NOMO-1 (cell line): ENCODE data around the gene WWOX.

Source experiments
- DNase-seq, 2 experiments: peaks; one replicate each; lab custom pipeline; 2025; ENCODE audit not compliant: unreplicated experiment in 2 of 2; lab: John Stamatoyannopoulos, UW

Gene WWOX

DNA sequence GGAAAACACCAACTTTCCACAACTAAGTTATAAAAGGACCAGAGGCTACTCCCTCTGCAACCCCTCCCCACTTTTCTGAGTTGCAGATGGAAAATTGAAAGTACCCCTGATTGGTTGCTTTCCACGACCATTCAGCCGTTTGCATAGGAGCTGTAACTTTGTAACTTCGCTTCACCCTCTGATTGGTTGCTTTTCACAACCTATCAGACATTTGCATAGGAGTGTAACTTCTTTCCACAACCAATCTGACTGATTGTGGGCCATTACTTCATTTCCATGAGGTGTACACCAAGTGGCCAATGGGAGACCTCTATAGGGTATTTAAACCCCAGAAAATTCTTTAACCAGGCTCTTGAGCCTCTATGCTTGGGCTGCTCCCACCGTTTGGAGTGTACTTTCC is 644.1 kb downstream of the WWOX start:
- DNase-seq = no peak

DNA sequence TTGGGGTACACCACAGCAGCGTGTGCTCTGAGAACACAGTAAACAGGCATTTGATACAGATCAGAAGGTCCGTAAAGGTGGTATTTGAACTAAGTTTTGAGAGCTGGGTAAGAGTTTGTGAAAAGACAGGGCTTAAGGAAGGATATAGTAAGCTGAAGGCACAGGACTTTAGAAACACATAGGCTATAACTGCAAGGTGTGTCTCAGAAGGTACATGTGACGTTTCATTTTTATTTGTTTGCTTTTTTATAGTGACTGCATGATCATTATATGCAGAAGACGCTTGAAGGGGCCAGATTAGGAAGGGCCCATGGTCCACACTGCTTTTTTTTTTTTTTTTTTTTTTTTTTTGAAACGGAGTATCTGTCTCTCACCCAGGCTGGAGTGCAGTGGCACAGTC is 644.6 kb downstream of the WWOX start:
- DNase-seq = no peak

DNA sequence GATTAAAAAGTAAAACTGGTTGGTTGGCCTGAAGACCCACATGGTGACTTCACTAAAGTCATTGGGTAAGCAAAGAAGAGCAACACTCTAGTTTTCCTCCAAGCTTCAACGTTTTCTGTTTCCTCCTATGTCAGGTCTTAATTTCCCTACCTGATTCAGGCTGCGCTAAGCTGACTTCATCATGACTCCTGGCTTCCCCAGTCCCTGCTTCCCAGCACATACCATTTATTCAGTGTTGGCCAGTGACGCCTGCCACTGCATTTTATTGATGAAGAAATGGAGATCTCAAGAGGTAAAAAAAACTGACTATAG is 645.3 kb downstream of the WWOX start:
- no peak for DNase-seq

DNA sequence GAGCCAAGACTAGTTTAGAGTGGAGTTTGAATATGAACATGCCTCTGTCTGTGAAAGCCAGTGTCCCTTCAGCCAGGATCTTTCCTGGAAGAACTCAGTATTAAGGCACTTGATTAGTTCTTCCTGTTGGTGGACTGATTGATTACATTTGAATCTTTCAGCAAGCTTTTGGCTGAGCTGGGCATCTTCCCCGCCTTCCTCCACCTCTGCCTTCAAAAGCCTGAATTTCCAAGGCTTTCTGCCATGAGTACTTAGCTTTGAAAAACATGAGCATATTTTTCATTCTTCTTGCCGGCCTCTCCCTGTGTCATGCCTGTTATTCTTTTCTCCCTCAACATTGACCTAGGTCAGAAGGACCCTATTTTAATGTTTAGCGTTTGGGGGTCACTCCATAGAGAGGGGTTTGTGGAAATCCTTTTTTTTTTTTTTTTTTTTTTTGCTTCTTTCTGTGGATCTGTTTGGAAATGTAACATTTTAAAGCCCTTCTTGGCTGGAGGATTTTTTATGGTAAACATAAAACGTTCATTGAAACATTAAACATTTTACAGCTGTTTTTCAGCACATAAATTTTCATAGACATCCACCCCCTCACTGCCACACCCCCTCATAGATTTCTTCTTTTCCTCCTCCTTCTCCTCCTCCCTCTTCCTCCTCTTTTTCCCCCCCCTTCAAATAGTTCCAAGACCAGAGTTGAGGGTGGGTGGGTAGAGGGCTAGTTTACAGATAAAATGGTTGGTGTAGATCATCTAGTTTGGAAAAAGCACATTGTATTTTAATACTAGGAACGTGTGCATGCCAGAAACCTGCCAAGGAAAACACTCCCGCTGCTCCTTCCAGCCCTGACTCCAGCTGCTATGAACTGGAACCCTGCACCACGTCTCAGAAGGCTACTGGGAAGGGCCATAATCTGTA is 645.9 kb downstream of the WWOX start:
- DNase-seq = no peak

DNA sequence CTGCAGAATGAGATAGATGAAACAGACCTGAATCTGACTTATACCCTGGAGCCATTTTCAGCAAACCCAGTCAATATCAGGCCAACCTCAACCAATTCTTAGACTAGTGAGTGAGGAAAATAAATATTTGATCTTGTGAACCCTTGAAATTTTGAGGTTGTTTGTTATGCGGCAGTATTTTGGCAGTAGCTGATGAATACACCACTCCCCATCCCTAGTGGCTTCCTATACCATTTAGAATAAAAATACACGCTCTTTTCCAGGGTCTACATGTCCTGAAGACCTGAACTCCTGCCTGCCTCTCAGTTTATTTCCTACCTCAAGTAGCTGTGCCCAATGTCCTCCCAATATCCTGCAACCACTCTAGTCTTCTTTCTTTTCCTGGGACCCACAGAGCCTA is 647.3 kb downstream of the WWOX start:
- no peak for DNase-seq

DNA sequence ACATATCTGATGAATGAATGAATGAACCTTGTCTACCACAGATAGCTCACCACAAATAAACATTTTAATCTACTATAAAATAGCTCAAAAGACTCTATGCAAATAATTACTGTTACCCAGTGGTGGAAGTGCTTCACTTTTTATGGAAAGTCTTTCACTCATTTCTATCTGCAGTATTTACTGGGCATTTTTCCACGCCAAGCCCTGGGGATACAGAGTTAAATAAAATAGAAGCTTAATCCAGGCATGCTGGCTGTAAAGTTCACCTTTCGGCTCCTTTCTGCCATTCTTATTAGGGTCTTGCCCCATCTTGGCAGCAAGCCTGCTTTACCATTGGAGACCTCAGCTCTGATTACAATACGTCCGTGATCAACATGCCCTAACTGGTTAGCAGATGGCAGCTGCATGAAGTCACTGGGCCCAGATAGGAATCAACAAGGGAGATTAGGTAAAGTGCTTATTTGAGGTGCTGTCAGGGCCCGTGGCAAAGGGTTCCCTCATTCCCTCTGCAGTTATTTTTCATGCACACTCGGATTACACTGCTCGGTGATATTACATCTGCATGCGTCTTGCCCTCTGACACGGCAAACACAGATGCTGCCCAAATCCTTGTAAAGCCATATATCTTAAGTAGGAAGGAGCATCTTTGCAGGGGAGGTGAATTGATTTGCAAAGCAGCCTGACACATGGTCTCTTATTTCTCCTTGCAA is 648.9 kb downstream of the WWOX start:
- DNase-seq = no peak

DNA sequence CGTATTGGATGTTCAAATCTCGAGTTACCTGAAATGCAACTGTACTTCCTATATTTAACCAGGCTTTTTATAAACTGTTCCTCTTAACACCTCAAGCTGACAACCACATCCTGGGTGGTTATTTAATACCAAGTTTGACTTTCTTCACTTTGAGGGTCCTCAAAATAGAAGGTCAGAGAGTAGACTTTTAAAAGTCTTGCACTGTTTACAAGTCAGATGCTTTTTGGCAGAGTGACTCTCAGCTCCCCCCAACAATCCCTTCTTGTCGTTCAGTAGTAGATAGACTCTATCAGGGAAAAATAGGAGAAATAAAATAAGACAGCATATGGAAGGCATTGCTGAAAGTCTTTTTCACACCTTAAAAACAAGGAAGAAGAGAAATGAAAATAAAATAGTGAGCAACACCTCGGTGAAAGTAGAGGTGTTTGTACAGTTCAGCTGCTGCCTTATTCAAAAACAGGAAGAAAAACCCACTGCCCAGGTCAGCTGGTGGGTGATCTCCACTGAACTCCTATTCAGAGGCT is 650.4 kb downstream of the WWOX start:
- DNase-seq = no peak

DNA sequence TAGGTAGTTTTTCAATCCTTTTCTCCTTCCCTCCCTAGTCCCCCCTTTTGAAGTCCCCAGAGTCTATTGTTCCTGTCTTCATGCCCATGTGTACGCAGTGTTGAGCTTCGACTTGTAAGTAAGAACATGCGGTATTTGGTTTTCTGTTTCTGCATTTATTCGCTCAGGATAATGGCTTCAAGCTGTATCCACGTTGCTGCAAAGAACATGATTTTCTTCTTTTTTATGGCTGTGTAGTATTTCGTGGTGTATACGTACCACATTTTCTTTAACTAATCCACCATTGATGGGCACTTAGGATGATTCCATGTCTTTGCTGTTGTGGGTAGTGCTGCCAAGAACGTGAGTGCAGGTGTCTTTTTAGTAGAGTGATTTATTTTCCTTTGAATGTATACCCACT is 651.2 kb downstream of the WWOX start:
- no peak for DNase-seq

DNA sequence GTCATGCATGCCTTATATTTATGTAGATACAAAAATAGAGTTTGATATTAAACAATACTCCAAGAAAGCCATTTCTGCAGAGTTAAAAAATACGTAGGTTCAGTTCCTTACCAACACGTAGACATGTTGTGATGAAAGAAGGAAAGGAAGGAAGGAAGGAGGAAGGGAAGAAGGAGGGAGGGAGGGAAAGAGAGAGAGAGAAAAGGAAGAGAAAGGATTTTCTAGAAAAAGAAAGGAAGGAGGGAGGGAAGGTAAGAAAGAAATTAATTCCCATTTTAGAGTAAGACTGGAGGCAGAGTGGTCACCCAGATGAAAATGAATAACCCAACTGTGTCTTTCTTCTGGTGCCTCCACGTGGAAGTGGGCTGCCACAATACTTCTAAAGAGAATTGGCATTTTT is 652.1 kb downstream of the WWOX start:
- no peak for DNase-seq

DNA sequence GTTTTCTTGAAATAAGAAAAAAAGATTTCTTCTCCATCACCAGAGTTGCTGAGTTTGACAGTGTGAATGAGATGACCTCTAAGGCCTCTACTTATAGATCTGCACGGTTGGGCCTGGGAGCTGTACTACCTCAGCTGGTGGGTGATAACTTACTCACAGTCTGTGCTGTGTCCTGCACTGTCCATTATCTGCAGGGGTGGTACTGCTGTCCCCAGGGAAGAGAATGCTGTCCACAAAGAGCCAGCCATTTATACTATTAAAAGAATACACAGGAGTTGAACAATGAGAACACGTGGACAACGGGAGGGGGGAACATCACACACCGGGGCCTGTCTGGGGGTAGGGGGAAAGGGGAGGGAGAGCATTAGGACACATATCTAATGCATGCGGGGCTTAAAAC is 655.3 kb downstream of the WWOX start:
- no peak for DNase-seq

DNA sequence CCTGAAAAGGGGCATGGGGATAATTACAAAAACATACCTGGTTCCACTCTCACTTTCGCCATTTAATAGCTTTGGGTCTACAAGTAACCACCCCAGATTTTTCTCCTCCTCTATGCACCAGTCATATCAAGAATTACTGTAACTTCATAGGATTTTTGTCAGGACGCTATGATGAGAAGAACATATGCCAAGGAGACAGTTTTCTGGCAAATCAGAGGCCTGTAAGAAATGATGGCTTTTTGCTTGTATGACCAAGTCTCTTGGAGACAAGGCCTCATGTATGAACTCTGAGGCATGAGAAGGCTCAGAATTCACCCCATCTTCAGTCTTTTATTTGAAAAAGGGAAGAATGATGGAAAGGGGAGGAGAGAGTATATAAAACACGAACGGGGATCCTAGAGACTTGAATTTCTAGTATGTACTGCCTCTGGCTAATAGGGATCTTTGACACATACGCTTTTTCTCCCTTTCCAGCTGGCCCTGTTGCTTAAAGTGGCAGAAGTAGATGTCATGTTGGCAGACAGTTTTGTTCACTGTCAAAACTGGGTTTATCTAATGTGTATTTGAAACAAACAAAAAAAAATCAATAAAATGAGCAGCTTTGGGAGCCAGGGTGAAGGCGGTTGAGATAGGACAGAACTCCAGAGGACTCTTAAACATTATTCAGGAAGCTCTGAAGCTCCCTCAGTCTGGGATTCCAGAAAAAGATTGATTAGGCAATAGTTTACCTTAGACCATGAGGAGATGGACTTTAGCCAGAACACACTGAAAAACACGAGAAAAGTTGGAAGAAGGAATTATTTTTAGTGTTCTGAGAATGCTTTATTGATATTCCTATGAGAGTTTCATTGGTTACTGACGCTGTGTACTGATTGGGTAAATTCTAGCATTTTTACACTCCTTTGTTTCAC is 656.6 kb downstream of the WWOX start:
- no peak for DNase-seq

DNA sequence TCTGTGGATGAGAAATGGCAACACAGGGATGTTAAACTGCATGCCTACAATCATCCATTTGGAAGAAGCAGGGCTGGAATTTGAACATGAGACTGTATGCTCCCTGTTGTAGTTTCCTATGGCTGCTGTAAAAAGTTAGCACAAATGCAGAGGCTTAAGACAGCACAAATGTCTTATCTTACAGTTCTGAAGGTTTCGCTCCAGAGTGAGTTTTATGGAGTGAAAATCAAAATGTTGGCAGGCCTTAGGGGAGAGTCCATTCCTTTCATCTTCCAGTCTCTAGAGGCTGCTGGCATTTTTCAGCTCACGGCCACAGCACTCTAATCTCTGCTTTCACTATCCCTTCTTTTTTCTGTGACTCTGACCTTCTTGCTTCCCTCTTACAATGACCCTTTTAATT is 660.1 kb downstream of the WWOX start:
- no peak for DNase-seq

DNA sequence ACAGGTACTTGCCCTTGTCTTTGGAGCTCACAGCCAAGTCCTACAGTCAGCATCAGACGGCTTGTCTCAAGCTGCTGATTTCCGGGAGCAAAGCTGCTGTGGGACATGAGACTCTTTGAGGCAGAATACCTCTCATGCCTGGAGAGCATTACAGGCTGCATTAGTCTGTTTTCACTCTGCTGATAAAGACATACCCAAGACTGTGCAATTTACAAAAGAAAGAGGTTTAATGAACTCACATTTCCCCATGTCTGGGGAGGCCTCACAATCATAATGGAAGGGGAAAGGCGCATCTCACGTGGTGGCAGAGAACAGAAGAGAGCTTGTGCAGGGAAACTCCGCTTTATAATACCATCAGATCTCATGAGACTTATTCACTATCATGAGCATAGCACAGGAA is 661.2 kb downstream of the WWOX start:
- DNase-seq = no peak

DNA sequence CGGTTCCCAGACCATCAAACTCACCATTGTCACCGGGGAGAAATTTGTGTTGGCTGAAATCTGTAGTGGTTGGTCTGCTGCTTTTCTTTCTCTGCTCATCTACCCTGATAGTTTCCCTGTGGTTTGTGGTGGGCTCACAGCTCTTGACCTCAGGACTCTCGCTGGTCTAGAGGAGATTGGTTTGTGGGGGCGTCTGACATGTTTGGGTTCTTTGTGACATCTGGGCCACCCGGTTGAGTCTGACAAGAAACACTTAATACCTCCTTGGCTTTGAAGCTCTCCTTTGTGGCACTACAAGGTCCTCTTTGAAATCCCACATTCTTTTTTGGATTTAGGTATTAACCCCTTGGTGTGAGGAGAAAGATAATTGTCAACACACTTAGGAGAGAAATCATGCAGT is 662.0 kb downstream of the WWOX start:
- no peak for DNase-seq

DNA sequence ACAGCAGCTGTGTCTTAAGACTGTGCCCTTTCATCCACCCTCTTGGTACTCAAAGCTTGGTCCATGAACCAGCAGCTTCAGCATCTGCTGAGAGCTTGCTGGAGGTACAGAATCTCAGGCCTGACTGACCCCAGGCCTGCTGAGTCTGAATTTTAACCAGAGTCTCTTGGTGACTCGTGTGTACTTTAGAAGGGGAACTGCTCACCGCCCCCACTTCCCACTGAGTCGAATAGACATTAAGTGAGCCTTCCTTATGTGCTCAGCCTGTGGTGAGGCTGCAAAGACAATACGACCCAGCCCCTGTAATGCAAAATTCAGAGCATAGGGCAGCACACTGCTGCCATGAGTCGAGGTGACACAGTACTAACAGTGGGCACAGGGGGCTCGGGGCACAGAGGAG is 662.8 kb downstream of the WWOX start:
- no peak for DNase-seq

DNA sequence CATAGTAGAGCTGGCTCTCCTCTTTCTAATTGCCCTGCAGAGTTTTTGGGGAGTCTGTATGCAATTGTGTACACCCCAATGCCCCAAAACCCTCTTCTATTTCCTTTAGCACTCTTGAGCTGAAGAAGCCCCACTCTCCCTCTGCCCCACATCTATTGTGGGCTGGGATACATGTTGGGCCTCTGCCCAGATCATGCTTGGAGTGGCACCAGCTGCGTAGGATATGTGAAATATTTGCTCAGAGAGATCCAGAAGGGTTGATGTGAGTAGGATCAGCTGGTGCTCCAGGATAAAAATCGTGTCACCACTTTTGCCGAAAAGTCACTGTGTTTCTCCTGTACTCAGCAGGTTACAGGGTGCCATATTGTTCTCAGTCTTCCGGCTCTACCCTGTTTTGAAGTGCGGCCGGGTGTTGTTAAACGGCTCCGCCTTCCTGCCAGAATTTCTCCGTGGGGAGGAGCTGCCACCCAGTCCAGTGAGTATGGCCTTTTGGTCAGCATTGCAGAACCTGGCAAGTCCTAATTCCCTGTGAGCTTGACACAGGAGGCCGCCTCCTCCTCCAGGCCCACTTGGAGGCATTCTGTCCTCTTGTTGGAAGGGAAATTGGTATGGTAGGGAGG is 664.5 kb downstream of the WWOX start:
- no peak for DNase-seq

DNA sequence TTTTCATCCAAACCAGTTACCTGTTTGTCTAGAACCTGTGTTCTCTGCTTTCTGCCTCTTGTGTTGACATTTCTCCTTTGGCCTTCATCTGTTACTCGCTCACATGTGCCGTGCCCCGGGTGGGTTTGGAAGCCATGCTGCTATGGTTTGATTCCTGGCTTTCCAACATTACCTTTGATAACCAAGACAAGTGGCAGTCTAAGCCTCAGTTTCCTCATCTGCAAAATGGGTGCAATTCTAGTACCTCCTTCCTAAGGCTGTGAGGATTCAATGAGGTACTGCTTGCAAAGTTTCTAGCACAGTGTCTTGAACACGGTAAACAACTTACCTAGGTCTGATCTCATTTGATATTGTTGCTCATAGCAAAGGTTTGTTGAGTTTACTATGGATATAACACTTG is 665.0 kb downstream of the WWOX start:
- DNase-seq = no peak

DNA sequence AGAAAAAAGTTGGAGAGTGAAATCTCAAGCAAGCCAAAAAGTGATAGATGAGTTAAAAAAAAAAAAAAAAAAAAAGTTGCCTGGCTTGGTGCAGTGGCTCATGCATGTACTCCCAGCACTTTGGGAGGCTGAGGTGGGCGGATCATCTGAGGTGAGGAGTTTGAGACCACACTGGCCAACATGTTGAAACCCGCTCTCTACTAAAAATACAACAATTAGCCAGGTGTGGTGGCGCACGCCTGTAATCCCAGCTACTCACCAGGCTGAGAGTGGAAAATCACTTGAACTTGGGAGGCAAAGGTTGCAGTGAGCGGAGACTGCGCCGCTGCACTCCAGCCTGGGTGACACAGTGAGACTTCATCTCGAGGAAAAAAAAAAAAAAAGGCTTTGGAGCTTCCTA is 668.8 kb downstream of the WWOX start:
- DNase-seq = no peak

DNA sequence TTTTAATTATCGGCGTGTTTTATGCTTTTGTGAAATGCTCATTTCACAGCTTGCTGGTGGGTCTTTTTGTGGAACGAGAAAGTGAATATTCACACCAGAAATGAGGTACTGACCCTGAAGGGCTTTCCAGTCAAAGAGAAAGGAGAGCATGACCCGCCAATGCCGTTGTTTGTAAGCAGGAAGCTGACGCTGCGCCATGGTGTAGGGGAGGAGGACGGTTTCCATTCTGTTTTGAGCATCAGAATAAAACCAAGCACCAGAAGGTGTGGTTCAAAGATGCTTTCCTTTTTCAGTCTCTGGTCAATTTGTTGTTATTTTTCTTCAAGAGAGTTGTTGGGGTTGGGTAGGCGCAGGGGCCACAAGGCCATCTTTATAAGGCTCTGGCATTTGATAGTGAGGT is 669.3 kb downstream of the WWOX start:
- peak in 1 of 2 experiments; percentile 50 for DNase-seq

DNA sequence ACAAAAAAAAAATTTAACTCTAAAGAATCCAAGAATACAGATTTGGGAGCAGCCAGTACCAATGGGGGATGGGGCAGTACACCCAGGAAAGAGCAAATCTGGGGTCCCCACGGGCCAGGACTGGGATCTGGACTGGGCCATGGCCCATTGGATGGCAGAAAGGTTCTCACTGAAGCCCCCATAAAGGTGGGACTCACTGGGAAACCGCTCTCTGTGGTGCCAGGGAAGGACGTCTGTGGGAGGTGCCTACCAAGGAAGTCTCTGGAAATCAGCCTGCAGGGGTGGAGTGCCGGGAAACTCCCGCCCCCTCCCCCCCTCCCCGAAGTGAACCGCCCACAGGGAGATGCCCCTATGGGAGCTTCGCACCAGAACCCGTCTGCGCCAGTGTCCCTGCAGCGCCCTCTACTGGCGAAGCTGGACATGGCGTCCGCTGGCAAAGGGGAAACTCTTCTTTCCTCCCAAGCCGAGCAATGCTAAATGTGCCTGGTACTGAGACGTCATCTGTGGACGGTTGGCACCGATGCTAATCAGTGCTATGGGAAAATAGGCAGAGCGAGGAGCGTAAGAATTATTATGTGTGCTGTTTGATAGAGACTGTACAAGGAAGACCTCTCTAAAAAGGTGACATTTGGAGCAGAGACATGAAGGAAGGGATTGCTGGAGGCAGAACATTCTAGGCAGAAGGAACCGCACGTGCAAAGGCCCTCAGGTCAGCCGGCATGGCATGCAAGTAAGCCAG is 671.1 kb downstream of the WWOX start:
- peak; percentile 62 to 67 for DNase-seq
